ENCODE measurements around the gene NEU4. TPM values are rescaled to one million over a fixed set of nuclear protein-coding genes. Genes with fewer than 3 reads are reported as not detected.

Gene NEU4
- total and polyA plus RNA-seq, 9 of the 15 experiments (the other 6 are each of a cell fraction or from before 2014, with no cell fraction given), result 0.01 to 0.40 TPM; not detected in 7

- no peak overlapping the region for H2AFZ ChIP-seq (ENCODE audit: low read depth, low read length)
- no peak overlapping the region for H3K4me3 ChIP-seq
- peak overlapping the region in 1 of 2 experiments; percentile 17; a peak in 1 of 4 replicates for H3K9ac ChIP-seq (ENCODE audit: insufficient read depth in 1 of 2, low read depth in 2 of 2, low read length in 2 of 2)
- peaks cover 0 to 74% of the 10 kb centered on the region in 2 experiments; a peak in 4 of 5 replicates for H3K4me1 ChIP-seq (replicated peaks in 1 of 2; ENCODE audit: control insufficient read depth in 2 of 2, insufficient read depth in 2 of 2, low read length in 2 of 2)
- FAIRE-seq, result no peak
- ATAC-seq, result no peak
- H3K4me2 ChIP-seq (ENCODE audit: insufficient read depth, low read length), result no peak overlapping the region
- no peaks in the 10 kb centered on the region for H4K20me1 ChIP-seq (replicated peaks; ENCODE audit: control insufficient read depth, insufficient read depth, low read length)
- no peaks in the 10 kb centered on the region for H3K9me3 ChIP-seq (replicated peaks; ENCODE audit: control insufficient read depth, insufficient read depth, low read depth, low read length)
- WGBS (ENCODE audit: insufficient coverage, low coverage, missing lambda C conversion rate), result 60% methylated on average over 1 of the region's 21 CpGs
- no TSS peak for BruUV-seq (replicated peaks)
- no peak overlapping the region for H3K27ac ChIP-seq (ENCODE audit: extremely low read depth, low read depth, low read length)
- ChIA-PET POLR2A (interaction anchor here (1.1 kb wide), 1 partner anchor 12 kb away, joined by 4 read pairs; no protein-coding TSS in a partner anchor), CTCF (ENCODE audit: low intra/inter-chr PET ratio) (no interaction called here)
- DNase-seq (ENCODE audit: extremely low read depth in 1 of 4, low spot score in 3 of 4), result peak in 2 of 4 experiments; percentile 3 to 7
- no peaks in the 10 kb centered on the region for H3K27me3 ChIP-seq (ENCODE audit: control insufficient read depth in 2 of 2, insufficient read depth in 2 of 2, low read length in 2 of 2)
- H3K9me1 ChIP-seq (ENCODE audit: control insufficient read depth, insufficient read depth, low read length), result no peaks in the 10 kb centered on the region
- intact Hi-C loops (cut with micrococcal nuclease) (no loop called here), in situ Hi-C loops (cut with MboI) (loop anchor here (5.0 kb wide), 1 partner anchor 107 kb away; no protein-coding TSS in a partner anchor)
- H3K36me3 ChIP-seq (ENCODE audit: control insufficient read depth, insufficient read depth, low read length), result no peaks in the 10 kb centered on the region
- no peak for TF ChIP-seq TRIM25 (IDR thresholded peaks at IDR 0.05; ENCODE audit: borderline replicate concordance)
- TF ChIP-seq MYC (IDR thresholded peaks at IDR 0.05; ENCODE audit: low read depth, low read length), result no peak
- TF ChIP-seq MYC (CRISPR knock-in tag; IDR thresholded peaks at IDR 0.05; ENCODE audit: borderline replicate concordance, low read depth), result no peak
- TF ChIP-seq RREB1 (CRISPR knock-in tag; IDR thresholded peaks at IDR 0.05), result no peak
- TF ChIP-seq BDP1 (IDR thresholded peaks at IDR 0.05; ENCODE audit: insufficient read depth, insufficient read length), result no peak
- no peak for TF ChIP-seq SMARCC2 (IDR thresholded peaks at IDR 0.05; ENCODE audit: low read depth)
- no peak for TF ChIP-seq SIN3B (IDR thresholded peaks at IDR 0.05; ENCODE audit: low read depth)
- no peak for TF ChIP-seq ZNF347 (CRISPR knock-in tag; IDR thresholded peaks at IDR 0.05; ENCODE audit: low read depth)
- TF ChIP-seq SRF (CRISPR knock-in tag; IDR thresholded peaks at IDR 0.05), result no peak
- no peaks in the 10 kb centered on the region for H3K79me2 ChIP-seq (ENCODE audit: control insufficient read depth, insufficient read depth, low read length)
Measured at GRCh38 chr2:241854342-241855244, 45.6 kb downstream of the NEU4 start.

Measured in K562 (cell line).